Thymus (tissue), 11 donors: ENCODE results near the gene CNNM3. TPM values are rescaled to one million over a fixed set of nuclear protein-coding genes. Genes with fewer than 3 reads are reported as not detected.

ENCODE experiments used
- DNase-seq, 9 donors: peaks; one replicate each; pipeline ENCODE4 v3.0.0-alpha.2; 2013; ENCODE audit warnings: low spot score in 9 of 9, low read depth in 6 of 9, missing footprints in 1 of 9
- H3K27ac ChIP-seq, 2 donors: one replicate each; pipeline ENCODE4 v1.5.1; 2013; ENCODE audit warnings: control low read depth in 1 of 2, low read depth in 1 of 2, low read length in 1 of 2, mild to moderate bottlenecking in 1 of 2, moderate library complexity in 1 of 2
- H3K27me3 ChIP-seq, 2 donors: one replicate each; pipeline ENCODE4 v1.5.1; 2013; ENCODE audit warnings: low read length in 1 of 2; ENCODE audit not compliant: control insufficient read depth in 2 of 2, insufficient read depth in 1 of 2
- H3K36me3 ChIP-seq, 2 donors: one replicate each; pipeline ENCODE4 v1.5.1; 2013; ENCODE audit warnings: low read length in 1 of 2, mild to moderate bottlenecking in 1 of 2, moderate library complexity in 1 of 2; ENCODE audit not compliant: control insufficient read depth in 2 of 2, insufficient read depth in 2 of 2
- H3K4me1 ChIP-seq, 2 donors: one replicate each; pipeline ENCODE4 v1.5.1; 2013; ENCODE audit warnings: low read length in 2 of 2; ENCODE audit not compliant: control insufficient read depth in 2 of 2, insufficient read depth in 2 of 2
- H3K4me3 ChIP-seq, 2 donors: one replicate each; pipeline ENCODE4 v1.5.1; 2013; ENCODE audit warnings: low read length in 2 of 2, control low read depth in 1 of 2, mild to moderate bottlenecking in 1 of 2
- H3K9me3 ChIP-seq, 2 donors: one replicate each; pipeline ENCODE4 v1.5.1; 2013; ENCODE audit warnings: low read length in 1 of 2, mild to moderate bottlenecking in 1 of 2; ENCODE audit not compliant: control insufficient read depth in 2 of 2, insufficient read depth in 1 of 2
- WGBS: extraction: QIAGEN DNeasy Blood & Tissue Kit; methylation state at CpG from one replicate; pipeline ENCODE4 v1.1.7; 2013; 5-methylcytosine and 5-hydroxymethylcytosine counted together
- polyA plus RNA-seq: library from polyadenylated mRNA; stranded (reverse); fragments of 200-250 nt; gene quantifications from one replicate; pipeline ENCODE4 v1.2.3, GENCODE V29; 2013
- total RNA-seq: library from RNA; stranded (reverse); fragments of 120-200 nt; gene quantifications from one replicate; pipeline ENCODE4 v1.2.4, GENCODE V29; 2013
- donor health status: healthy.

The CNNM3 gene
- total and polyA plus RNA-seq, 2 donors = 5.3 to 7.3 TPM

DNA sequence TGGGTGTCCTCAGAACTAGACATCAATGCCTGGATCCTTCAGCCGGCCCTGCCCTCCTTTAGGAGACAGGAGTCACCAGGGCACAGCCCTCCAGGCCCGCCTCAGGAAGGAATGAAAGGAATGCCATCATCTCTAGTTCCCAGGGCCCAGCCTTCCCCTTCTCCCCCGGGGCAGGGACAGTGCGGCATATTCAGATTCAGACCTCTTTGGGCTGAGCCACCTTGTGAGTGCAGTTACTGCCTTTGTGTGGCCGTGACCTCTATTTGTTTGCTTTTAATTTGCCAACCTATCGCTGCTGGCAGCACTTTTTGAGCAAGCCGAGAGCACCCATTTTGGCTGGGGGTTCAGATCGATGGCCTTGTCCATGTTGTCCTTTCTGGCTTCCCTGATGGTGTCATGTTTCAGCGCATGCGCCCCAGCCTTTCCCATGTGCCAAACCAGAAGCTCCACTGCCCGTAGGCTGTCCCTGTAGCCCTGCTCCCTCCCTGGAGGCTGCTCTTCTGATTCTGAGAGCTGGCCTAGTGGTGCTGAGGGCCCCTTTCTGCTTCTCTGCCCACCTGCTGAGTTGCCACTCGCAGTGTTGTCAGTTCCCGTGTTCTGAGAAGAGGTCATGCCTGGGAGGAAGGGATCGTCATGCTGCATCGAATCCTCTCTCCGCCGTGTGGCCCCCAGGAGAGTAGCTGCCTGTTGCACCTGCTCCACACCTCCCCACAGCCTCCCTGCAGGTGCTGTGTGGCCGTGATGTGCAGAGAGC, 16.9 kb downstream of the CNNM3 start:
- 84% methylated on average over 18 of the region's 18 CpGs for WGBS
- DNase-seq = peak in 1 of 9 donors; percentile 39
- no peak overlapping the region for H3K27ac ChIP-seq

DNA sequence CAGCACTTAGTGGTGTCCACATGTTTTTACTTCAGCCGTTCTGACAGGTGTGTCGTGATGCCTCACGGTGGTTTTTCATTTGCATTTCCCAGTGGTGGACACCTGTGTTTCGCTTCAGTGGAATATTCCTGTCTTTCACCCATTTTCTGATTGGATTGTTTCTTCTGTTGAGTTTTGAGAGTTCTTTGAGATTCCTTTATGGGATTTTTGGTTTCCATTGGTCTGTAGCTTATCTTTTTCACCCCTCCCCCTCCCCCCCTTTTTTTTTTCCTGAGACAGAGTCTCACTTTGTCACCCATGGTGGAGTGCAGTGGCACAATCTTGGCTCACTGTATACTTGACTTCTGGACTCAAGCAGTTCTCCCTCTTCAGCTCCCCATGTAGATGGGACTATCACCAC, 19.8 kb downstream of the CNNM3 start:
- Histone ChIP-seq H3K4me1 (peaks cover 14 to 27% of the 10 kb centered on the region in 2 donors), H3K9me3 (peaks cover 0 to 3% of the 10 kb centered on the region in 2 donors), H3K27me3 (no peaks in the 10 kb centered on the region), H3K4me3 (no peak overlapping the region), H3K36me3 (peaks cover 41 to 53% of the 10 kb centered on the region in 2 donors), H3K27ac (no peak overlapping the region)
- DNase-seq = no peak
- 88% methylated on average over 4 of the region's 4 CpGs for WGBS

More for the DNA sequence above, 16.9 kb downstream of the CNNM3 start:
- Histone ChIP-seq H3K4me1 (peaks cover 0 to 7% of the 10 kb centered on the region in 2 donors), H3K9me3 (no peaks in the 10 kb centered on the region), H3K4me3 (no peak overlapping the region), H3K36me3 (peaks cover 60 to 76% of the 10 kb centered on the region in 2 donors), H3K27me3 (no peaks in the 10 kb centered on the region)

DNA sequence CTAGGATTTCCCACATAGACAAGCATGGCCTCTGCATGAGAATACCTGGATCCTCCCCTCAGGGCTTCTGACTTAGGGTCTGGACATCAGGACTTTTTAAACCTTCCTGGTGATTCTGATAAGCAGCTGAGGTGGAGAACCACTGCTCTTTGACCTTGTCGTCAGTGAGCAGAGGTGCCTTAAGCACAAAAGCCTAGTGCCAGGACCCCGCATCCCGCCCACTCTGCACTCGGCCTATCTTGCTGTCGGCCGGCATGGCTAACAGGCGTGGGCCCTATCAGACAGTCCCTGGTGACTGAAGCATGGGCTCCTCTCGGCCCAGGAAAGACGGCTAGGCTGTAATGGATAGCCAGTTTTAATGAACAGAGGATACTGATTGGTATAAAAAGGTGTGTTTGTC, 21.5 kb downstream of the CNNM3 start:
- DNase-seq = no peak
- Histone ChIP-seq H3K27ac (no peak overlapping the region), H3K4me1 (peaks cover 14 to 27% of the 10 kb centered on the region in 2 donors), H3K27me3 (no peaks in the 10 kb centered on the region), H3K36me3 (peaks cover 23 to 39% of the 10 kb centered on the region in 2 donors), H3K9me3 (peaks cover 0 to 3% of the 10 kb centered on the region in 2 donors), H3K4me3 (no peak overlapping the region)
- over 99% methylated on average over 9 of the region's 9 CpGs for WGBS

DNA sequence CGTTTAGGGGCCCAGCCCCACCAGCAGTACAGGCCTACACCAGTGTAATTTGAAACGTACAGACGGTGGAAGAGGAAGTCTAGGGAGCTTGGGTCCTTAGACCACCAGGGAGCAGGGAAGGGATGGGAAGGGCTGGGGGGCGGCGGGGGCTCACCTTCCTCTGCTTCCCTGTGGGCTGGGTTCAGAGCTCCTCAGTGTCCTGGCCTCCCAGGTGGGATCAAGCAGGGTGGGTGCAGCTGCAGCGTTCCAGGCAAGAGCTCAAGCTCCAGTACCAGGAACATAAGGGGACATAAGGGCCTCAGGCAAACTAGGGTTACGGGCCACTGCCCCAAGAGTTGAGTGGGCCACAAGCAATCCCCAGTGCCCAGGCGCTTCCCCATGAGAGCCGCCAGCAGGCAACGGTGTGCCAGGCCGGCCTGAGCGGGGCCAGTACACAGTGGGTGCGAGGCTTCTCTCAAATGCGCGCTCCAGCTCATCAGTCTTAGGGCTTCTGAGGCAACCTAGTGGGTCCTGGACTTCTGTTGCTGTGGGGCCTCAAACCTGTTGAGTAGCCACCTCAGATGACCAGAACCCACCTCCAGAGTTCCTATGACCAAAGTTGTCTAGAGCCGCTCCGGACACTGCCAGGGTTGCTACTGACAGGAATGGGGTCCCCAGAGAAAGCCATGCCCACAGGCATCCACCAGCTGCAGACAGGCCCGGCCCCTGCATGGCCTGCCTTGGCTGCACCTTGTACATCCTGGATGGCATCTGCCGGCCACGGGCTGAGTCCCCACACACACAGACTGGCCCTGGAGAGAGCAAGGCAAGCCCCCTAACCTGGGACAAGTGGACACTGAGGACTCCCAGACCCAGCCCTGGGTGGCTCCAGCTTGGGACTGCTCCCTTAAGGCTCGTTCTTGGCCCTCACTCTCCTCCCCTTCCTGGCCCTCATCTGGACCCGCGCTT, 22.6 kb downstream of the CNNM3 start:
- Histone ChIP-seq H3K27ac (peak overlapping the region in 1 of 2 donors; percentile 42), H3K4me3 (no peak overlapping the region), H3K4me1 (peaks cover 14 to 20% of the 10 kb centered on the region in 2 donors), H3K27me3 (no peaks in the 10 kb centered on the region), H3K36me3 (peaks cover 13 to 29% of the 10 kb centered on the region in 2 donors), H3K9me3 (peaks cover 0 to 3% of the 10 kb centered on the region in 2 donors)
- DNase-seq = no peak
- 87% methylated on average over 23 of the region's 23 CpGs for WGBS

DNA sequence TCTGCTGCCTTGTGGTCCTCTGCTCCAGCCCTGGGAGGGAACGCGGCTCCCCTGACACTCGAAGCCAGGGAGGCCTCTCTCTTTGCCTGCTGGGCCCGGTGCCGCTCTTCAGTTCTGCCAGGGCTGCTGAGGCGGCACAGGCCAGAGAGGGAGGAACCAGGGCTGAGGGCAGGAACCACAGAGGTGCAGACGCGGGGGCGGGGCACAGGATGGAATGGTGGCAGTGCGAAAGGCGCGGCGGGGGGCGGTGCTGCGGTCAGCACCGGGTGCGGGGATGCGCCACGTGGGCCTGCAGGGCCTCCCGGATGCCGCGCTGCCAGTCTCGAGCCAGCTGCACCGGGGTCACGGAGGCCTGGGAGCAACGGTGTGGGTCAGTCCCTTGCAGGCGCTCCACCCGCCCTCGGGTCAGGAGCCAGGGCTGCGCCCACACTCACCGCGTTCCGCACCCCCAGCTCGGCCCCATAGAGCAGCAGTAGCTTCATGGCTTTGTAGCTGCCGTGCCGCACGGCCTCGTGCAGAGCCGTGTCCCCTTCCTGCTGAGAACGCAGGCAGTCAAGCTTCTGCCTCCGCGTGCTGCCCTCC, 23.3 kb downstream of the CNNM3 start:
- WGBS = 12% methylated on average over 42 of the region's 42 CpGs
- peaks cover 15 to 32% of the 10 kb centered on the region in 2 donors for H3K36me3 ChIP-seq
- peak overlapping the region in 1 of 2 donors; percentile 26 for H3K4me3 ChIP-seq
- peak in 7 of 9 donors; percentile 50 to 89 (median 73) for DNase-seq
- peaks cover 0 to 3% of the 10 kb centered on the region in 2 donors for H3K9me3 ChIP-seq
- no peaks in the 10 kb centered on the region for H3K27me3 ChIP-seq
- peak overlapping the region in 1 of 2 donors; percentile 25 for H3K27ac ChIP-seq
- H3K4me1 ChIP-seq = peaks cover 14 to 20% of the 10 kb centered on the region in 2 donors

DNA sequence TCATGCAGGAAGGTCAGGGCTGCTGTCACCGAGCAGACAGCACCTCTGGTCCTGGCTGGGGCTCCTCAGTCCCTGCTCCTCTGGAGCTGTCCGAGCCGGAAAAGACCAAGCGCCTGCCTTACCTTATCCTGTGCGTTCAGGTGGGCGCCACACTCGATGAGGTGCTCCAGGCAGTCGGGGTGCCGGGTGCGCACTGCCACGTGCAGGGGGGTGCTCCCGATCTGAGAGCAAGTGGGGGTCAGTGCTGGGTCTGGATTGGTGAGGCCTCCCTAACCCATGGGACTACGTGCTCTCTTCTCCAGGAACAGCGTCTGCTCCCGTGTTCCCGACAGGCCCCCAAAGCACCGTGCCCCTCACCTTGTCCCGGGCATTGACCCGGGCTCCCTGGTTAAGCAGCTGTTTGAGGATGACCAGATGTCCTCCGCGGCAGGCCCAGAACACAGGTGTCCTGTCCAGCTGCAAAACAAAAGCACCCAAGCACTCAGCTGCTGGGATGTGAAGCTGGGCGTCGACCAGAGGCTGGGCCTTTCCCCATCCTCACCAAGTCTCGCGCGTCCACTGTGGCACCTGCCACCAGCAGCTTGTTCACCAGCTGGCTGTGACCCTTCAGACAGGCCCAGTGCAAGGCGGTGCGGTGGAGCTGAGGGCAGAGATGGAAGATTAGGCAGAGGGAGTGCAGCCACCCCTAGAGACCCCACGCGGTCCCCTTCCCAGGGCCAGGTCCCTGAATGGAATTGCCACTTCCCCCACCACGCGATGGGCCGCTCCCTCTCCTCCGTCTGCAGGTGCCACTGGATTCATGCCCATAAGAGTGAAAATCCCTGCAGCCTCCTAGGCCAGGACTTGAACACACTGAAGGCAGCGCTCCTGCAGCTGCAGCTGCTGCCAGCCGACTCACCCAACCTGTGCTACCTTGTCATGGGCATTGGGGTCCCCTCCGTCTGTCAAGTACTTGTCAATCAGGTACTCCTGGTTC, 24.1 kb downstream of the CNNM3 start:
- peaks cover 14 to 20% of the 10 kb centered on the region in 2 donors for H3K4me1 ChIP-seq
- no peak for DNase-seq
- no peaks in the 10 kb centered on the region for H3K27me3 ChIP-seq
- H3K9me3 ChIP-seq = peaks cover 0 to 3% of the 10 kb centered on the region in 2 donors
- H3K4me3 ChIP-seq = peak overlapping the region in 1 of 2 donors; percentile 26
- peaks cover 14 to 26% of the 10 kb centered on the region in 2 donors for H3K36me3 ChIP-seq
- H3K27ac ChIP-seq = peak overlapping the region in 1 of 2 donors; percentile 8
- 96% methylated on average over 37 of the region's 37 CpGs for WGBS

DNA sequence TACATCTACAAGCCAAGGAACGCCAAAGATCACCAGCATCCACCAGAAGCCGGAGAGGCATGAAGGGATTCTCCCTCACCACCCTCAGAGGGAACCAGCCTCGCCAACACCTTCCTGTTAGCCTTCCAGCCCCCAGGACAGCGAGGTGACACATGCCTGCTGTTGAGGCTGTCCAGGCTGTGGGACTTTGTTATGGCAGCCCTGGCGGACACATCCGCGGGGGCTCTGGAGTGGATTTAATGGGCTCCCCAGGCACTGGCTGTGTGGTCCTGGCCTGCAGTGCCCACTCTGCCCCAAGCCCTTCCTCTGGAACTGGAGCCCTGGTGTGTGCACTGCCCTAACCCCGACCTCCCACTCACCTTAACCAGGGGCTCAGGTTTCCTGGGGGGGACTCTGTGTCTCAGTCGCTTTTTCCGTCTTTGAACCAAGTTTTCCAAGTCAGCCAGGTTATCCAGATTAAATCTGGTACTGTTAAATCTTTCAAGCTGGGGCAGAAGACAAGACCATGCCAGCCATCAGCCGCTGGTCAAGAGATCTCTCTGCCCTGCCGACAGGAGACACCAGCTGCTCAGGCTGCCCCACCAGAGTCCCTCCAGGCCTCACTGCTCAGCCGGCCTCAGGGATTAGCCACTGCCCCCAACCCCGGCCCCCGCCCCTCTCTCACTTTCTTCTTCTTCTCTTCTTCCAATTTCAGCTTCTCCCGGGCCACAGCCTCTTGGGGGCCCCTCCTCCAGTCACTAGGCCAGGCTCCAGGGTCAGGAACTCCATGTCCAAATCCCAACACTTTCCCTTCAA, 25.8 kb downstream of the CNNM3 start:
- no peaks in the 10 kb centered on the region for H3K27me3 ChIP-seq
- H3K4me1 ChIP-seq = peaks cover 14 to 20% of the 10 kb centered on the region in 2 donors
- no peak overlapping the region for H3K27ac ChIP-seq
- no peak for DNase-seq
- peaks cover 19 to 20% of the 10 kb centered on the region in 2 donors for H3K36me3 ChIP-seq
- H3K9me3 ChIP-seq = peaks cover 0 to 3% of the 10 kb centered on the region in 2 donors
- no peak overlapping the region for H3K4me3 ChIP-seq
- 97% methylated on average over 16 of the region's 16 CpGs for WGBS
